Esophagus squamous epithelium (tissue), 5 donors: ENCODE measurements around the gene PPP1R37. TPM values are rescaled to one million over a fixed set of nuclear protein-coding genes. Genes with fewer than 3 reads are reported as not detected.

Source experiments
- DNase-seq: peaks from one replicate; lab custom pipeline; 2025; lab: John Stamatoyannopoulos, UW
- H3K27ac ChIP-seq, 4 donors: fragments of 200-600 bp; sonication (generic); one replicate each; pipeline ENCODE4 v1.5.1; 2016 to 2019; ENCODE audit warnings: mild to moderate bottlenecking in 1 of 4
- H3K27me3 ChIP-seq, 4 donors: fragments of 200-600 bp; sonication (generic); 1 replicate in 3 of 4; 2 replicates in 1 of 4; pipeline versions ENCODE4 v1.5.1 to v1.6.0; 2017 to 2021; ENCODE audit warnings: antibody characterized with exemption in 1 of 4
- H3K36me3 ChIP-seq, 3 donors: fragments of 200-600 bp; sonication (generic); one replicate each; pipeline ENCODE4 v1.5.1; 2016 to 2019
- H3K4me1 ChIP-seq, 3 donors: fragments of 200-600 bp; sonication (generic); one replicate each; pipeline ENCODE4 v1.5.1; 2017 to 2019
- H3K4me3 ChIP-seq, 4 donors: fragments of 200-600 bp; sonication (generic); 1 replicate in 3 of 4; 2 replicates in 1 of 4; pipeline ENCODE4 v1.5.1; 2016 to 2019; ENCODE audit warnings: mild to moderate bottlenecking in 2 of 4, moderate library complexity in 1 of 4
- H3K9me3 ChIP-seq, 3 donors: fragments of 200-600 bp; sonication (generic); one replicate each; pipeline ENCODE4 v1.5.1; 2016 to 2019
- POLR2A ChIP-seq, 4 donors: fragments of 450-650 bp; IDR thresholded peaks; one replicate each; pipeline ENCODE4 v1.6.1; 2017; ENCODE audit warnings: antibody characterized with exemption in 4 of 4, mild to moderate bottlenecking in 4 of 4, moderate library complexity in 3 of 4
- WGBS, 2 donors: methylation state at CpG; one replicate each; pipeline ENCODE4 v1.1.5; 2018; 5-methylcytosine and 5-hydroxymethylcytosine counted together
- intact Hi-C: fragments of 100-400 bp; cut with DNase I; formaldehyde crosslinking; loops from one replicate; pipeline ENCODE4 v1.15.0; 2022
- total RNA-seq, 4 donors: library from RNA; depleted of rRNA; stranded (reverse); fragments of >200 nt; gene quantifications; one replicate each; pipeline ENCODE4 v1.1.0, GENCODE V29; 2016
- TF ChIP-seq, protein P1 (sequence below), 6 experiments: fragments of 450-650 bp in 4 of 6; fragments of 200-600 bp in 2 of 6; sonication (generic) in 2 of 6; IDR thresholded peaks; one replicate each; pipeline ENCODE4 v1.5.1; 2016 to 2019; ENCODE audit warnings: antibody characterized with exemption in 6 of 6, mild to moderate bottlenecking in 4 of 6, moderate library complexity in 4 of 6
- donor health status: DM: yes; HTN: yes; CAD: no.

Gene PPP1R37
- total RNA-seq, 4 donors from 2014 or later: 25.1 to 35.5 (median 30.8) TPM

DNA sequence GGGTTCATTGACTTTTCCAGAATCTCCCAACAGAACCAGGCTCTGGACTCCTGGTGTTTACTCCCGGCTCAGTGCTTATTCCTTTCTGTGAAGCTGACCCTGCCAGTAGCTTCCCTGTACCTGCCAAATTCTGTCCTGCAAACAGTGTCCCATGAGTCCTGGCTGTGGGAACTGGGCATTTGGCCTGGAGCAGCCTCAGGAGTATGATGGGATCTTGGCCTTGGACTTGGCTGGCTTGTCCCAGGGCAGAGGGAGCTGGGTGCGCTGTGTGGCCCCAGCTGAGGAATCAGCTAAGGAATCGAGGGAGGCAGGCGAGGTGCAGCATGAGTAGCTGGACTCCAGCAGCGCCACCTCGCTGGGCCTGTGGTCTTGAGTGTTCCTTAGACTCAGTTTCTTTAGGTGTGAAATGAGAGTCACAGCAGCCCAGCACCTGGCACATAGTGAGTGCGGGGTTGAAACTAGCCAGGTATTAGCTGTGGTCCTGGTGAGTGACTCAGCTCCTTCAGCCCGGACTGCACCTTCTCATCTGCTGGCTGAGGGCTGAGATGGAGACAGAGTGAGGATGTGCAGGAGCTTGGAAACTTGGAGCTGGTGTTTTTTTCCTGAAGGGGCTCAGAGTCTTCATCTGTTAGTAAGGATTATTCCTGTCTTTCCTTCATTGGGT is 43.8 kb upstream of the PPP1R37 start:
- no peaks in the 10 kb centered on the region for H3K9me3 ChIP-seq
- intact Hi-C loops: no loop called here
- TF ChIP-seq, protein P1, sequence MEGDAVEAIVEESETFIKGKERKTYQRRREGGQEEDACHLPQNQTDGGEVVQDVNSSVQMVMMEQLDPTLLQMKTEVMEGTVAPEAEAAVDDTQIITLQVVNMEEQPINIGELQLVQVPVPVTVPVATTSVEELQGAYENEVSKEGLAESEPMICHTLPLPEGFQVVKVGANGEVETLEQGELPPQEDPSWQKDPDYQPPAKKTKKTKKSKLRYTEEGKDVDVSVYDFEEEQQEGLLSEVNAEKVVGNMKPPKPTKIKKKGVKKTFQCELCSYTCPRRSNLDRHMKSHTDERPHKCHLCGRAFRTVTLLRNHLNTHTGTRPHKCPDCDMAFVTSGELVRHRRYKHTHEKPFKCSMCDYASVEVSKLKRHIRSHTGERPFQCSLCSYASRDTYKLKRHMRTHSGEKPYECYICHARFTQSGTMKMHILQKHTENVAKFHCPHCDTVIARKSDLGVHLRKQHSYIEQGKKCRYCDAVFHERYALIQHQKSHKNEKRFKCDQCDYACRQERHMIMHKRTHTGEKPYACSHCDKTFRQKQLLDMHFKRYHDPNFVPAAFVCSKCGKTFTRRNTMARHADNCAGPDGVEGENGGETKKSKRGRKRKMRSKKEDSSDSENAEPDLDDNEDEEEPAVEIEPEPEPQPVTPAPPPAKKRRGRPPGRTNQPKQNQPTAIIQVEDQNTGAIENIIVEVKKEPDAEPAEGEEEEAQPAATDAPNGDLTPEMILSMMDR (IDR thresholded peaks at IDR 0.05): no peak
- no peak for TF ChIP-seq POLR2A (IDR thresholded peaks at IDR 0.05)
- H3K27me3 ChIP-seq: no peaks in the 10 kb centered on the region
- H3K4me3 ChIP-seq: no peak overlapping the region
- 47 to 55% methylated on average over 6 of the region's 8 CpGs for WGBS, 2 donors
- H3K4me1 ChIP-seq: peaks cover 27 to 87% (median 37%) of the 10 kb centered on the region in 3 donors
- peak overlapping the region in 3 of 4 donors; percentile 7 to 55 (median 53) for H3K27ac ChIP-seq
- H3K36me3 ChIP-seq: peaks cover 0 to 66% (median 26%) of the 10 kb centered on the region in 3 donors
- DNase-seq: no peak

DNA sequence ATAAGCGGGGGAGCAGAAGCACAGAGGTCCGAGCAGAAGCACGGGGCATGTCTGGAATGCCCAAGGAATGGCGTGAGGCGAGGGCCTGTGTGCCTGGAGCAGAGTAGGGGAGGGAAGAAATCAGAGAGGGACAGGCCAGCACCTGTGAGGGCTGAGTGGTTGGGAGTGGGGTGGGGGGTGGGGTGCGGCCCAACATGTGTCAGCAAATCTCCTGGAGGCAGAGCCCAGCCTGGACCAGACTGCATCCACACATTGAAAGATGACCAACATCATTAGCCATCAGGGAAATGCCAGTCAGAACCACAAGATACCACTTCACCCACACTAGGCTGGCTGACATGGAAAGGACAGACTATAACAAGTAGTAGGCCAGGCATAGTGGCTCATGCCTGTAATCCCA is 42.9 kb upstream of the PPP1R37 start:
- WGBS, 2 donors: 57 to 66% methylated on average over 6 of the region's 6 CpGs
- DNase-seq: no peak
- Histone ChIP-seq H3K4me3 (no peak overlapping the region), H3K36me3 (peaks cover 0 to 66% (median 31%) of the 10 kb centered on the region in 3 donors), H3K27ac (peak overlapping the region in 3 of 4 donors; percentile 19 to 79 (median 55)), H3K27me3 (no peaks in the 10 kb centered on the region), H3K4me1 (peaks cover 26 to 79% (median 37%) of the 10 kb centered on the region in 3 donors), H3K9me3 (no peaks in the 10 kb centered on the region)
- TF ChIP-seq, protein P1 (IDR thresholded peaks at IDR 0.05): no peak
- no peak for TF ChIP-seq POLR2A (IDR thresholded peaks at IDR 0.05)
- intact Hi-C loops: no loop called here

DNA sequence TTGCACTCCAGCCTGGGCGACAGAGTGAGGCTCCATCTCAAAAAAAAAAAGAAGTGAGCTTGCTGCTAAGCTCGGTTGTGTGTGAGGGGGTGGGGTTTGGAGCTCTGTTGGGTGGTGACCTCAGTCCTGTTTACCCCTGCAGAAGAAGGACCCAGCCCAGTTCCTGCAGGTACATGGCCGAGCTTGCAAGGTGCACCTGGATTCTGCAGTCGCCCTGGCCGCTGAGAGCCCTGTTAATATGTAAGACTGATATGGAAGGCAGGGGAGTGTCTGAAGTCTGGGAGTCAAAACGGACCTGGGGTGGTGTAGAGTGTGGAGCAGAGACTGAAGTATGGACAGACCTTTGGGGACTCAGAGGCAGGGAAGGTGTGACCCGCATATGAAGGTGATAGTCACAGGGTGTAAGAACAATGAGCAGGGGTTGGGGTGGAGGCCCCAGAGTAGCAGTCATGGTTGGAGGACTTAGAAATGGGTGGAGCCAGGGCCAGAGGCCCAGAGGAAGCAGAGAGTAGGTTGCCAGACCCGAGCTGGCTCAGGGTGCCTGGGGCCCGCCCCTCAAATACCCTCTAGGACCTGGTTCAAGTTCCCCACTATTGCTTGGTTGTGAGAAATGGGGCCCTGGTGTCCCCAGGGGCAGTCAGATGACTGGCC is 40.9 kb upstream of the PPP1R37 start:
- no peak for DNase-seq
- 30 to 32% methylated on average over 7 to 8 of the region's 9 CpGs for WGBS, 2 donors
- no peaks in the 10 kb centered on the region for H3K27me3 ChIP-seq
- peaks cover 15 to 58% (median 33%) of the 10 kb centered on the region in 3 donors for H3K4me1 ChIP-seq
- H3K27ac ChIP-seq: peak overlapping the region; percentile 63 to 79 (median 69)
- H3K36me3 ChIP-seq: peaks cover 8 to 66% (median 43%) of the 10 kb centered on the region in 3 donors
- no peak for TF ChIP-seq POLR2A (IDR thresholded peaks at IDR 0.05)
- TF ChIP-seq, protein P1 (IDR thresholded peaks at IDR 0.05): no peak
- intact Hi-C loops: no loop called here
- no peak overlapping the region for H3K4me3 ChIP-seq
- no peaks in the 10 kb centered on the region for H3K9me3 ChIP-seq

DNA sequence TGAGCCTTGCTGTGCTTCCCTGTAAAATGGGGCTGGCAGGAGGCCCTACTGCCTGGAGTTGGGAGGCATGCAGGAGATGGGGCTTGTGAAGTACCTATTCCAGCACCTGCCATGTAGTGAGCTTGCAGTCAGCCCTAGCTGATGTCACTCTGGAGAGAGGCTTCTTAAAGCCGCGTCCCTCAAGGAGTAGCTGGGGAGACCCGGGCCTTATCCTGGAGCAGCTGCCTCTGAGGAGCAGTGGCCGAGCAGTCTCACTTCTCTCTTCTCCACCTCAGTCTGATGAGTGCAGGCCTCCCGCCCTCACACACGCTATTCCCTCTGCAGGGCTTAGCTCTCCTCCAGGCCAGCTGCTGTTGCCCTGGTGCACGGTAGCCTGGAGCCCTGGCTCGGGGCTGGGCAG is 36.1 kb upstream of the PPP1R37 start:
- no peak for DNase-seq
- Histone ChIP-seq H3K27ac (no peak overlapping the region), H3K36me3 (peaks cover 45 to 100% (median 83%) of the 10 kb centered on the region in 3 donors), H3K4me1 (peaks cover 6 to 19% (median 7%) of the 10 kb centered on the region in 3 donors), H3K9me3 (no peaks in the 10 kb centered on the region), H3K4me3 (no peak overlapping the region), H3K27me3 (no peaks in the 10 kb centered on the region)
- intact Hi-C loops: no loop called here
- TF ChIP-seq POLR2A (IDR thresholded peaks at IDR 0.05): no peak
- TF ChIP-seq, protein P1 (IDR thresholded peaks at IDR 0.05): no peak
- 88 to 92% methylated on average over 5 to 6 of the region's 8 CpGs for WGBS, 2 donors

DNA sequence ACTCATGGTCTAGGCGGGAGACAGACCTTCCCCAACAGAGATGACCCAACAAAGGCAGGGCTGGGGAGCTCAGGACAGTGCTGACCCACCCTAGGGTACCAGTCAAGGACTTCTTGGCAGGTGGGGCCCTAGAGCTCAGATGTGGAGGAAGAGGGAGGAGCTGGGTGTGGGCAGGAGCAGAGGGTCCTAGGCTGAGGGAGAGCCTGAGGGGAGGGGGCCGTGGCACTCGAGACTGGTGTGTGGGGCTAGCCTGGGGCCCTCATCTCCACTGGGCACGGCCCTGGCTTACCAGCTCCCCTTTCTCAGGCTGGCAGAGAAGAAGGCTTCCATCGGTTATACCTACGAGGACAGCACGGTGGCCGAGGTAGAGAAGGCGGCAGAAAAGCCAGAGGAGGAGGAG is 35.5 kb upstream of the PPP1R37 start:
- Histone ChIP-seq H3K36me3 (peaks cover 47 to 100% (median 84%) of the 10 kb centered on the region in 3 donors), H3K9me3 (no peaks in the 10 kb centered on the region), H3K4me1 (peaks cover under 1 to 13% (median under 1%) of the 10 kb centered on the region in 3 donors), H3K4me3 (no peak overlapping the region), H3K27me3 (no peaks in the 10 kb centered on the region), H3K27ac (no peak overlapping the region)
- intact Hi-C loops: no loop called here
- DNase-seq: no peak
- no peak for TF ChIP-seq POLR2A (IDR thresholded peaks at IDR 0.05)
- TF ChIP-seq, protein P1 (IDR thresholded peaks at IDR 0.05): no peak
- 60 to 92% methylated on average over 2 to 5 of the region's 9 CpGs for whole genome bisulfite sequencing, 2 donors
